HG02588 (cell line): Measurements from ENCODE around the gene CELA2B.
"Not testable (repeated sequence)": the region's sequence is repeated elsewhere in the genome, so short reads cannot be mapped to it uniquely, and the experiment has no call there.

Source experiments
- ATAC-seq: cut with Tn5 transposase; IDR thresholded peaks from one replicate; pipeline ENCODE4 v1.9.1; 2021; ENCODE audit warnings: mild to moderate bottlenecking, moderate library complexity; ENCODE audit not compliant: unreplicated experiment

The CELA2B gene

DNA sequence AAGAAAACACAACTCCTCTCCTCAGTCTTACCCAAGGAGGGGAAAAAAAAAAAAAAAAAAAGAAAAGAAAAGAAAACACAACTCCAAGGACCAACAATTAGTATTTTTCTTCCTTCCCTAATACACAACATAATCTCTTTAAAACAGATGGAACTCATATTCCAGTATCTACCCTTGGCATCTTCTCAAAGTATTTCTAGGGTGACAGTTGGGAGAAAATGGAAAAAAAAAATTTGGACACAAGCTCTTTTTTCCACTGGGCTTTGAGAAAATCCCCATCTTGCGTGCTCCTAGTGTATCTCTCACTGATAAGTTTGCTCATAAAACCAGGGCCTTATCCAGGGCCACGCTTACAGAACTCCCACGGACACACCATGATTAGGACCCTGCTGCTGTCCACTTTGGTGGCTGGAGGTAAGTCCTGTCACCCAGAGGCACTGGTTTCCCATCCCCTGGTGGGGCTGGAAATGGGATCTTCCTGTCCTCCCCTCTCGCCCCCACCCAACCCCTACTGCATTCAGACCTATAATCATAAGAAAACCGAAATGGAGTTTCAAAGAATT is at the start of gene CELA2B:
Gene CELA2B (plus strand): TSS at position 353 of the 563 bp plus-strand sequence. CDS start 22 bp downstream, at position 375.
- ATAC-seq = no peak

DNA sequence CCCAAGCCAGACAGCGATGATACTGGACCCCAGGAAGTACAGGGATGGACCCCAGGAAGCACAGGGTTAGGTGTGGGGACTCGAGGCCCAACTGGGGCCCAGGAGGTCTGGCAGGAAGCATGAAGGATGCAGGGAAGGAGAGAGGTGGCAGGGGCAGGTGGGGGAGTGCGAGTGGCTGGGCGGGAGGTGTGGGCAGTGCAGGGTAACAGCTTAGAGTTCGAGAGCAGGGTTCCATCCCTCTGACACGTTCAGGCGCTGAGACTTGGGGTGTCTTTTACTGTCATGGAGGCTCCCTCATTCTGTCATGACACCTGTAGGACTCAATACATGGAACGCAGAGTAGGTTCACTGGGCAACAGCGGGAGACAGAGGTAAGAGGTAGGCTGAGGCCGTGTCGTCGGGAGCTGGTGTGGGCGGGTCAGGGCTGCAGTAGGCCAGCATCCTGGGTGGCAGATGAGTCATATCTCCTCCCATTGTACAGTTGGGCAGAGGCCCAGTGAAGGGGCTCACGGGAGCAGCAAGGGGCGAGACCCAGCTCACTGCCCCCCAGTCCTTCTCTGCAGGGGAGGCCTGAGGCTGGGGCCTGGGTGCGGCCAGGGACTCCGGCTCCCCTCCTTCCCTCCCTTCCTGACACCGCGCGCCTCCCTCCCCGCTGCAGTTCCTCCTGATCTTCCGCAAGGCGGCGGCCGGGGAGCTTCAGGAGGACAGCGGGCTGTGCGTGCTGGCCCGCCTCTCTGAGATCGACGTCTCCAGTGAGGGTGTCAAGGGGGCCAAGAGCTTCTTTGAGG is 49.2 kb upstream of the CELA2B start:
- no peak for ATAC-seq

DNA sequence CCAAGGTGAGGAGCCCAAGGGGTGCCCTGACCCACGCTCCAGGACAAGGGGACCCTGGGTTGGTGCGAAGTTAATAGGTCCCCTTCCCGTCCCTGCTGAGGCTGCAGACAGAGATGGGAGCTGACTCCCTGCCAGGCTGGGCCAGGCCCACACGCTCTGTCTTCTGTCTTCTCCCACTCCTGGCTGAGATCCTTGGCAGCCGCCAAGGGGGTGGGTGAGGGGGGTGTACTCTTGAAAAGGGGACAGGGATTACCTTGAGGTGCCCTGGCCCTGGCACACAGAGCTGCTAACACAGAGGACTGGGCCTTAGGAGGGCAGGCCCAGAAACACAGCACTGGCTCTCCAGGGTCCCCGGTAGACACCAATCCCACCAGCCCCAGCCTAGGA is 48.6 kb upstream of the CELA2B start:
- no peak for ATAC-seq

DNA sequence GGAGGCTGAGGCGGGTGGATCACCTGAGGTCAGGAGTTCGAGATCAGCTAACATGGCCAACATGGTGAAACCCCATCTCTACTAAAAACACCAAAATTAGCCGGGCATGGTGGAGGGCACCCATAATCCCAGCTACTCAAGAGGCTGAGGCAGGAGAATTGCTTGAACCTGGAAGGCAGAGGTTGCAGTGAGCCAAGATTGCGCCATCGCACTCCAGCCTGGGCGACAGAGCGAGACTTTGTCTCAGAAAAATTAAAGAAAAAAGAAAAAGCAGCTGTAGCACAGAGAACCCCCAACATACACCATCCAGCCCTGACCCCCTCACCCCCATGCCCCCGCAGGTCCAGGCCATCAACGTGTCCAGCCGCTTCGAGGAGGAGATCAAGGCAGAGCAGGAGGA is 47.7 kb upstream of the CELA2B start:
- ATAC-seq = not testable (repeated sequence)

DNA sequence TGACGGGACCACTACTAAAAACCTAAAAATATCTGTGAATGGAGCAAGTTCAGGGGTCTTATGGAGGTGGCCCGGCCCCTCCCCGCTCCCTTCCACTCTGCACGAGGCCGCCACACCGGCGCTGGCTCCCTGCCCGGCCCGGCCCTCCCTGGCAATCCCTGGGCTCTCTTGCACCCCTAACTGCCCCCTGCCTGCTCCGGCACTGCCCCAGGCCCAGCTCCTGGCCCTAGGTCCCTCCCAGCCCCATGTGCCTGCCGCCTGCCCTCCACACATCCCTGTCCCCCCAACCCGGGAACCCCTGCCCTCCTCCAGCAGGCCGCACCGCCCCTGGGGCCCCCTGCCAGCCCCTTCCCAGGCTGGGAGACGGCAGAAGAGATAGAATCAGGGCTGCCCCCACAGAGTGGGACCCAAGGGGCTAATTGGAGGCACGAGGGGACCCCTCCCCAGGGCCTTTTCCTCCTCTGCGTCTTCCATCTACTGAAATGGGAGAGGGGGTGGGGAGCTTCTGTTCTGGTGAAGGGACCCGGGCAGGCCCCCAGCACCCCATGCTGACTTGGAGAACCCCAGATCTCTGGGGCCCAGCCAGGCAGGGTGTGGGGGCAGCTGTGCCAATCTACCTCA is 47.0 kb upstream of the CELA2B start:
- no peak for ATAC-seq

DNA sequence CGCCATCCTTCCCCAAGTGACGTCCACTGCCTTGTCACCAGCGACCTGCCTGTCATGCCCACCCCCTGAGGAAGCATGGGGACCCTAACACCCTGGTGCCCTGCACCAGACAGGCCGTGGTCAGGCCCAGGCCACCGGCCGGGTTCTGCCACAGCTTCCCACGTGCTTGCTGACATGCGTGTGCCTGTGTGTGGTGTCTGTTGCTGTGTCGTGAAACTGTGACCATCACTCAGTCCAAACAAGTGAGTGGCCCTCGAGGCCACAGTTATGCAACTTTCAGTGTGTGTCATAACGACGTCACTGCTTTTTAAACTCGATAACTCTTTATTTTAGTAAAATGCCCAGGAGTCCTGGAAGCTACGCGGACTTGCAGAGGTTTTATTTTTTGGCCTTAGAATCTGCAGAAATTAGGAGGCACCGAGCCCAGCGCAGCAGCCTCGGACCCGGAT is 46.2 kb upstream of the CELA2B start:
- ATAC-seq = no peak

DNA sequence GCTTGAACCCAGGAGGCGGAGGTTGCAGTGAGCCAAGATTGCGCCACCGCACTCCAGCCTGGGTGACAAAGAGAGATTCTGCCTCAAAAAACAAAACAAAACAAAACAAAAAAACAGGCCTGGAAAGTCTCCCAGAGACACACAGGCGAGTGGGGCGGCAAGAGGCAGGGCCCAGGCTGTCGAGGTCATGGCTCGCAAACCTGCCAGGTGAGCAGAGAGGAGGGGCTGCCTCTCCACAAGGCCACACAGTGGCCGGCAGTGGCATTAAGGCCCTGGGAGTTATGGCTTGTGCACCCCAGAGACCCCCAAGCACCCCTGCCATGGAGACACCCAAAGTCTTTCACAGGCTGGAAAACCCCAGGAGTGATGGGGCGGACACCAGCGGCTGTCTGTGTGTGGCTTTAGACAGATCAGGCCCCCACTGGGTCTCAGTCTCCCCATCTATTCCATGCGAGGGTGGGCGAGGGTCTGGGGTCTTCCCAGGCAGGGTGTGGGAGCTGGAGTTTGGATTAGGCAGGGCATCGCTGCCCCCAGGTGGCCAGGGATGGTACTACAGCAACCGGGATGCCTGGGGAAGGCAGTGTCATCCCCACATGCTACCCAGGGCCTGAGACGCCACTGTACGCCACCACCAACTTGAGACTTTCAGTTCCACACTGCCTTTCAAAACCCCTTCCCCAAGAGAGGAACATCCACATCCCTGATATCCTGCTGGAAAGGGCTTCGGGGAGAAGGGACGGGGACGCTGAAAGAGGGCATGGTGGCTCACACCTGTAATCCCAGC is 44.9 kb upstream of the CELA2B start:
- ATAC-seq = no peak

DNA sequence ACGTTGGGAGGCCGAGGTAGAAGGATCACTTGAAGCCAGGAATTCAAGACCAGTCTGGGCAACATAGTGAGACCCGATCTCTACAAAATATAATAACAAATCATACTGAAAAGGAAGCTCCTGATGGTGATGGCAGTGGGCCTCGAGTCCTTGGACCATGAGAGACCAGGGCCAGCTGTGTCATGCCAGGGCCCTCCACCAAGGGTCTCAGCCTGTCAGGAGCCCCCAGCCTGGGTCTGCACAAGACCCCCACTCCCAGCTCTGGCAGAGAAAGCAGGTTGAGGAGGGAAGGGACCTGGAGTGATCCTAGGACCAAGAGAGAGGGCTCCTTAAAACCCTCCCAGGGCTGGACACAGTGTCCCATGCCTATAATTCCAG is 44.3 kb upstream of the CELA2B start:
- no peak for ATAC-seq

DNA sequence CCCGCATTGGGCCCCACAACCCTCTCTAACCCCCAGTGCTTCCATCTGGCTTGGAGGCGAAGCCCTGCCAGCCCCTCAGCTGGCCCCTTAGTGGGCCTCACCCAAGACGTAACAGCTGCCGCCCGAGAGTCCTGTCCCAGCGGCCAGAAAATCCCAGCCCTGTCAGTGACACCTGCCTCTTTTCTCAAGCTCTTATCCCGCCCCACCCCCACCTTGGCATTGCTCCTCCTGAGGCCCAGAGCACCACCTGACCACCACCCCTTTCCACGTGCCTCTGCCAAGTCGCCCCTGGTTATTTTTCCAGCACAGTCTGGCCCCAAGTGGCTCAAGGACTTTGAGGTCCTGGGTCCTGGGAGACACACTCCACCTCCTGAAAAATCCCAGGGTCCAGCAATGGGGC is 43.6 kb upstream of the CELA2B start:
- ATAC-seq = no peak

DNA sequence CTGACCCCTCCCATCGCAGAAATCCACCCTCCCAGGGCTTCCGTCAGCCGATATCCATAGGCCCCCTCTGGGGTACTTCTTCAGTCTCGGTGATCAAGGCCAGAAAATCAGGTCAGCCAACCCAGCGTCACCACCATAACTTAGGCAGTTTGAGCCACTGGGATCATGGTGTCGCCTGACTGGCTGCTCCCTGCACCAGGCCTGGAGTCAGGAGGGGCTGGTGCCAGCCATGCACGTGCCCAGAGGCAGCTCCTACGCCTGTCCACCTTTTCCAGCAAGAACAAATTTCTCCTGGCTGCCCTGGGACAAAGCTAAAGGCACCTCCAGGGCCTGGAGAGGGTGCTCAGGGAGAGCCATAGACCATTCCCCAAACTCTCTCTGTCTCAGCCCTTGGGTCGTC is 42.4 kb upstream of the CELA2B start:
- no peak for ATAC-seq

DNA sequence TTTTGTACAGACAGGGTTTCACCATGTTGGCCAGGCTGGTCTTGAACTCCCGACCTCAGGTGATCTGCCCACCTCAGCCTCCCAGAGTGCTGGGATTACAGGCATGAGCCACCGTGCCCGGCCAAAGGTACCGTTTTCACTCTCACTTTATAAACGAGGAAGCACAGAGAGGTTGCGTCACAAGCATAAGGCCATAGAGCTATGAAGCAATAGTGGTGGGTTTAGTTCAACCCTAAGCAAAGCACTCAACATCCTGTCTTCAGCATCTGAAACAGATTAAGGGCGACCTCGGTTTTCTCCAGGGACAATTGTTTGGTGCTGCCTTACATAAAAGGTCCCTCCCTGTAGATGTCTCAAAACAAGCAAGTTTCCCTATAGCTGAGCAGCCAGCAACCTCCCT is 41.2 kb upstream of the CELA2B start:
- ATAC-seq = not testable (repeated sequence)

DNA sequence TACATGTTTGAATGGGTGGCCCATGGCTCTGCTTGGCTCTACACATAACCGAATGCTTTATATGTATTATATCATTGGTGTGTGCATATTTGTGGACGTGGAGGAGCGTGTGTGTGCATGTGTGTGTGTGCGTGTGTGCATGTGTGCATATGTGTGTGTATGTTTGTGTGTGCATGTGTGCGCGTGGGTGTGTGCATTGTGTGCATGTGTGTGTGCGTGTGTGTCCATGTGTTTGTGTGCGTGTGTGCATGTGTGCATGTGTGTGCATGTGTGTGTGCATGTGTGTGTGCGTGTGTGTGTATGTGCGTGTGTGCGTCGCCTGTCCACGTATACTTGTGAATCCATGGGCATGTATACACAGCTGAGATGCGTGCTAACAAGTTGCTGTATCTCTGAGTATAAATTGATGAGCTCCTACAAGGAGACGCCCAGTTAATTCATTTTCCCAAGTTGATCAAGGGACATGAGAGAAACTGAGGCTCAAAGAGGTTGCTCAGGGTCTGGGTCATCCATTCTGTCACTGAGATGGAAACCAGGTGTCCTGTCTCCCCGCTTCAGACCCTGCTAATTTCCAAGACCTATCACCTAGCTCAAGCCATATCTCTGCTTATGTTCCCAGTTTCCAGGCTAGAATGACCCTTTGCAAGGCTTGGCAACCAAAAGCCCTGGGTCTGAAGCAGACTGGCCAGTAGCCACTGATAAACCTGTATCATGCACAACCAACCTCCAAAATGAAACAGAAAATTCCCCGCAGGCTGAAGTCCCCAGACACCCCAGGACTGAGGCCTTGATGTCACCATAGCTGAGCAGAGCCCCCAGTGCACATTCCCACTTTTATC is 40.4 kb upstream of the CELA2B start:
- no peak for ATAC-seq

DNA sequence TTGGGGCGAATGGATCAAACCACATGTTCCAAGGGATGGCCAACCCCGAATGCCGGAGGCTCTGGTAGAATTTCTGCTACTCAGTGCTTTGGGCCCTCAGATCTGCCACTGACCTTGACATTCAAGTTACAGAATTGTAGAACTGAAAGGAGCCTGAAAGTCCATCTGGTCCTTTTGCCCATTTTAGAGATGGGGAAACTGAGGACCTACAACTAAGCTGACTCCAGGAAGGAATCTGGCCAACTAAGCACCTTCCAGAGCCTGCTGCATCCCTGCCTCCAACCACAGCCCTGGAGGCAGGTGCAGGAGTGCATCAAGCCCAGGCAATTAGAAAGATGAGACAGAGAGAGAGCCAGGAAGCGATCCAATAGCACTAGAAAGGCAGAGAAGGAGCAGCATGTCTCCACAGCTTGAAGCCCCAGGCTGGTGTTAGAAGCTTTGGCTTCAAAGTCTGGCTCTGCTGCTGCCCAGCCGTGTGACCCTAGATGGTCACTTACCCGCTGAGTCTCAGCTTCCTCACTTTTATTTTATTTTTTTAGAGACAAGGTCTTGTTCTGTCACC is 38.9 kb upstream of the CELA2B start:
- no peak for ATAC-seq

DNA sequence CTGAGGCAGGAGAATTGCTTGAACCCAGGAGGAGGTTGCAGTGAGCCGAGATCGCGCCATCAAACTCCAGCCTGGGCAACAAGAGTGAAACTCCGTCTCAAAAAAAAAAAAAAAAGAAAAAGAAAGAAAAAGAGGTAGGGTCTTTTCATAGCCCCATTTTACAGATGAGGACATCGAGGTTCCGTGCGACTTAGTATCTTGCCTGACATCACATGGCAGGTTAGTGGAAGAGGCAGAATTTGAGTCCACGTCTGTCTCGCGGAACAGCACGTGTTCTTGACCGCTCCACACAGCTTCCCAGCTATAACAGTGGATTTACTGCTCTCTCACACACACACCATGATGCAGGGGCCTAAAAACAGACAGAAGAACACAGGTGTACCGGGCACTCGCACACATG is 36.6 kb upstream of the CELA2B start:
- ATAC-seq = no peak

DNA sequence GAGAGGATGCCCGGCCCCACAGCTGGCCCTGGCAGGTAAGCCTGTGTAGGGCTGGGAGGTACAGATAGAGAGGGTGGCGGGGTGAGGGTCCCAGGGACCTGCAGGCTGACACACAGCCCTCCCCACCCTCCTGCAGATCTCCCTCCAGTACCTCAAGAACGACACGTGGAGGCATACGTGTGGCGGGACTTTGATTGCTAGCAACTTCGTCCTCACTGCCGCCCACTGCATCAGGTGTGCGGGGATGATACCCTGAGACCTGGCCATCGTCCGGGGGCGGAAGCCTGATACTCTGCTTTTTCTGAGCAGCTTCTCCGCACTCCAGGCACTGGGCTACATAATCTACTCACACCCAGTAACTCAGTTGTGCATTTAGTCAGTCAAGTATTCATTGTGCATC is 35.5 kb upstream of the CELA2B start:
- no peak for ATAC-seq

DNA sequence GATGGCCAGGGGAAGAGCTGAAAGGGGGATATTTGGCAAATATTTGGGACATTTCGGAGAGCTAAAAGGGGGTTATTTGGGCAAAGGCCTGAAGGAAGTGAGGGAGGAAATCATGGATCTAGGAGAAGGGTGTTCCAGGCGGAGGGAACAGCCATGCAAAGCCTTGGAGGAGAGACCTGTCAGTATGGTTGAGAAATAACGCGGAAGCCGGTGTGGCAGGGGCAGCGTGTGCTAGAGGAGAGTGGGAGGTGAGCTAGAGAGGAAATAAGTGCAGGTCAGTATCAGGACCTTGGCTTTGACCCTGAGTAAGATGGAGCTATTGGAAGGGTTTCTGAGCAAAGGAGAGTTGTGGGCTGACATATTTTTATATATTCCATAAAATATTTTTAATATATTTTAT is 34.7 kb upstream of the CELA2B start:
- ATAC-seq = no peak

DNA sequence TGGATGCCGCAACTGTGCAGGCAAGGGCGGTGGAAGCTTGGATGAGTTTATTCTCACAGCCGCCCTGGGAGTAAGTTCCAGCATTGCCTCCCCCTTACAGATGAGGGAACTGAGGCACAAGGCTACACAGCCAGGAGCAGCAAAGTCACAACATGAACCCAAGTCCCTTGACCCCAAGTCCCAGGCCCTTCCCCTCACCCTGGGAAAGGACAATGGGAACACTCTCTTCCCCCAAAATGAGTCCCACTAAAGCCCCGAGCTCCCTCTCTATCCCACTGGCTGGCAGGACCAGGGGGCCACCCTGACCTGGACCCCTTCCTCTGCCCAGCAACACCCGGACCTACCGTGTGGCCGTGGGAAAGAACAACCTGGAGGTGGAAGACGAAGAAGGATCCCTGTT is 33.8 kb upstream of the CELA2B start:
- ATAC-seq = no peak

DNA sequence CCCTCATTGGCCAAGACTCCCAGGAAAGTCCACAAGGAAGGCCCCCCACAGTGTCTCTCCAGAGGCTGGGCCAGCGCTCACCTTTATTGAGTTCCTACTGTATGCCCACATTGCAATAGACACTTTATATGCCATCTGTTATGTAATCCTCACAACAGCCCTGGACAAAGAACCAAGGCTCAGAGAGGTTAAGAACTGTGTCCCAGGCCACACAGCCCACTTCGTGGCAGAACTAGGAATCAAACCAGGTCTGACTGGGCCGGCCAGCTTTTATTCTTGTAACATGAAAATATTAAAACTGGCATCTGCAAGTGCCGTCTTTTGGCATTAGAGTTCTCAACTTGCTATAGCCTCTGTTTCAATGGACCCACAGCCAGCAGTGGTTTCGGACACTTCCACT is 33.1 kb upstream of the CELA2B start:
- ATAC-seq = no peak

DNA sequence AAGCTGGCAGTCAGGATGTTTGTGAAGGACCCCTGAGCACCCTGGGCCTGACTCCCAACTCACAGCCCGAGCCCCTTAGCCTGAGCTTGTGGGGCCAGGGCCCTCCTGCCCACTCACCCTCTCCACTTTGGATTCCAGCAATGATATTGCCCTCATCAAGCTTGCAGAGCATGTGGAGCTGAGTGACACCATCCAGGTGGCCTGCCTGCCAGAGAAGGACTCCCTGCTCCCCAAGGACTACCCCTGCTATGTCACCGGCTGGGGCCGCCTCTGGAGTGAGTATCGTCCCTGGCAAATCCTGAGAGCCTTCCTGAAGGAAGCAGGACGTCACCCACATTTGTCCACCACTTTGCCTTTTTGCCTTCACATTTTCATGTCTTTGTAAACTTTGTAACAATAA is 32.6 kb upstream of the CELA2B start:
- ATAC-seq = no peak
